PC-9 (cell line): Measurements from ENCODE around the gene FNIP1. TPM values are rescaled to one million over a fixed set of nuclear protein-coding genes. Genes with fewer than 3 reads are reported as not detected.
"Not testable (repeated sequence)": the region's sequence is repeated elsewhere in the genome, so short reads cannot be mapped to it uniquely, and the experiment has no call there.

Experiments
- BruUV-seq: library from RNA; stranded (reverse); fragments of 400-500 nt; replicated peaks from 2 replicates; lab custom pipeline; 2021; lab: Mats Ljungman, UMichigan
- CTCF ChIA-PET: fragments of 300-600 bp; sonication (Branson Sonifier 250); formaldehyde crosslinking; loops from one replicate; lab custom pipeline; 2022; ENCODE audit warnings: antibody characterized with exemption; lab: Charles Lee
- POLR2A ChIA-PET: fragments of 300-600 bp; sonication (Branson Sonifier 250); formaldehyde crosslinking; loops from one replicate; lab custom pipeline; 2022; ENCODE audit warnings: antibody characterized with exemption; ENCODE audit not compliant: unreplicated experiment; lab: Charles Lee
- DNase-seq, 2 experiments: peaks; one replicate each; pipeline versions ENCODE4 v3.0.0 to v3.0.0-alpha.2; 2015 to 2022; ENCODE audit warnings: mixed read lengths in 1 of 2
- H2AFZ ChIP-seq: fragments of 200-600 bp; sonication (generic); 2 replicates; pipeline ENCODE4 v1.8.1; 2017; ENCODE audit warnings: antibody characterized with exemption
- H3F3A ChIP-seq: fragments of 200-600 bp; sonication (generic); 2 replicates; pipeline ENCODE4 v1.8.1; 2017; ENCODE audit warnings: antibody characterized with exemption, mild to moderate bottlenecking, low read depth; ENCODE audit not compliant: insufficient read depth
- H3K27ac ChIP-seq: fragments of 200-600 bp; sonication (generic); 2 replicates; pipeline ENCODE4 v1.6.1; 2016; ENCODE audit warnings: mixed run types
- H3K27me3 ChIP-seq: fragments of 200-600 bp; sonication (generic); 2 replicates; pipeline ENCODE4 v1.6.1; 2016; ENCODE audit warnings: low read depth, mixed run types; ENCODE audit not compliant: insufficient read depth
- H3K36me3 ChIP-seq: fragments of 200-600 bp; sonication (generic); 2 replicates; pipeline ENCODE4 v1.6.1; 2016; ENCODE audit warnings: low read depth, mixed run types
- H3K4me1 ChIP-seq: fragments of 200-600 bp; sonication (generic); replicated peaks from 2 replicates; pipeline ENCODE4 v1.6.1; 2016; ENCODE audit warnings: mixed run types; ENCODE audit not compliant: insufficient read depth
- H3K4me2 ChIP-seq: fragments of 200-600 bp; sonication (generic); 2 replicates; pipeline ENCODE4 v1.6.1; 2017; ENCODE audit warnings: mixed run types
- H3K4me3 ChIP-seq: fragments of 200-600 bp; sonication (generic); 2 replicates; pipeline ENCODE4 v1.6.1; 2016; ENCODE audit warnings: mixed run types
- H3K79me2 ChIP-seq: fragments of 200-600 bp; sonication (generic); 2 replicates; pipeline ENCODE4 v1.6.1; 2017; ENCODE audit warnings: low read depth, mixed run types
- H3K9me2 ChIP-seq: fragments of 200-600 bp; sonication (generic); 2 replicates; pipeline ENCODE4 v1.8.1; 2017; ENCODE audit warnings: mild to moderate bottlenecking; ENCODE audit not compliant: insufficient read depth
- H3K9me3 ChIP-seq: fragments of 200-600 bp; sonication (generic); 2 replicates; pipeline ENCODE4 v1.8.1; 2016; ENCODE audit warnings: low read depth; ENCODE audit not compliant: insufficient read depth
- H4K20me1 ChIP-seq: fragments of 200-600 bp; sonication (generic); 2 replicates; pipeline ENCODE4 v1.8.1; 2017; ENCODE audit not compliant: insufficient read depth
- CTCF ChIP-seq: fragments of 200-600 bp; sonication (generic); conservative IDR thresholded peaks from 2 replicates; pipeline ENCODE4 v1.6.1; 2017; ENCODE audit warnings: mixed run types, antibody characterized with exemption, mild to moderate bottlenecking, moderate library complexity
- EZH2 ChIP-seq: fragments of 200-600 bp; sonication (generic); IDR thresholded peaks from 2 replicates; pipeline ENCODE4 v1.8.0; 2017; ENCODE audit warnings: antibody characterized with exemption, low read depth
- intact Hi-C: fragments of 100-400 bp; cut with micrococcal nuclease; formaldehyde crosslinking; loops from one replicate; pipeline ENCODE4 v1.10.0; 2022; ENCODE audit not compliant: unreplicated experiment
- total RNA-seq: library from RNA; stranded (reverse); gene quantifications from 2 replicates; pipeline ENCODE4 v1.2.3, GENCODE V29; 2021

The FNIP1 gene
- total RNA-seq, 1 experiment from 2014 or later = 23.5 TPM

GRCh38 chr5:131724089-131724488 lies 72.7 kb downstream of the FNIP1 start:
- H3K36me3 ChIP-seq, H3K9me2 ChIP-seq, H3K4me3 ChIP-seq, POLR2A ChIA-PET, intact Hi-C loops, H3K4me1 ChIP-seq, CTCF ChIA-PET, H2AFZ ChIP-seq, DNase-seq, H3F3A ChIP-seq, H3K4me2 ChIP-seq, H3K27ac ChIP-seq, H3K9me3 ChIP-seq, H4K20me1 ChIP-seq, H3K79me2 ChIP-seq, BruUV-seq, H3K27me3 ChIP-seq: not testable (repeated sequence)

GRCh38 chr5:131720714-131721113 lies 76.1 kb downstream of the FNIP1 start:
- TF ChIP-seq EZH2 (no peak), CTCF (no peak)
- Histone ChIP-seq H2AFZ (no peak overlapping the region), H3K4me2 (no peak overlapping the region), H3K4me3 (no peak overlapping the region), H3K79me2 (no peaks in the 10 kb centered on the region), H3K9me3 (no peaks in the 10 kb centered on the region), H3K27me3 (no peaks in the 10 kb centered on the region), H3K4me1 (no peaks in the 10 kb centered on the region), H4K20me1 (peaks cover 6% of the 10 kb centered on the region; the same call in 1 of the 2 replicates), H3K9me2 (no peaks in the 10 kb centered on the region), H3K36me3 (peaks cover 6% of the 10 kb centered on the region; the same call in 1 of the 2 replicates), H3K27ac (no peak overlapping the region), H3F3A (peaks cover 14% of the 10 kb centered on the region)
- intact Hi-C loops = no loop called here
- CTCF ChIA-PET = no interaction called here
- POLR2A ChIA-PET = interaction anchor here (0.5 kb wide), 1 partner anchor 79 kb away, joined by 3 read pairs; no protein-coding TSS in a partner anchor
- no TSS peak for BruUV-seq
- DNase-seq = no peak

GRCh38 chr5:131719564-131719963 lies 77.3 kb downstream of the FNIP1 start:
- no peak overlapping the region for H3K27ac ChIP-seq
- peaks cover 6% of the 10 kb centered on the region; the same call in 1 of the 2 replicates for H3K36me3 ChIP-seq
- no peaks in the 10 kb centered on the region for H3K79me2 ChIP-seq
- H3K9me2 ChIP-seq = no peaks in the 10 kb centered on the region
- H2AFZ ChIP-seq = no peak overlapping the region
- H3K9me3 ChIP-seq = no peaks in the 10 kb centered on the region
- H3F3A ChIP-seq = peaks cover 14% of the 10 kb centered on the region
- TF ChIP-seq EZH2 (no peak), CTCF (no peak)
- DNase-seq = no peak
- intact Hi-C loops = no loop called here
- POLR2A ChIA-PET = no interaction called here
- CTCF ChIA-PET = no interaction called here
- no peak overlapping the region for H3K4me3 ChIP-seq
- H3K4me2 ChIP-seq = no peak overlapping the region
- H3K27me3 ChIP-seq = no peaks in the 10 kb centered on the region
- BruUV-seq = no TSS peak
- peaks cover 6% of the 10 kb centered on the region; the same call in 1 of the 2 replicates for H4K20me1 ChIP-seq
- H3K4me1 ChIP-seq = no peaks in the 10 kb centered on the region

GRCh38 chr5:131718487-131719014 lies 78.3 kb downstream of the FNIP1 start:
- H3K79me2 ChIP-seq = no peaks in the 10 kb centered on the region
- H4K20me1 ChIP-seq = peaks cover 6% of the 10 kb centered on the region; the same call in 1 of the 2 replicates
- H3K36me3 ChIP-seq = peaks cover 6% of the 10 kb centered on the region; the same call in 1 of the 2 replicates
- H3F3A ChIP-seq = peaks cover 14% of the 10 kb centered on the region
- no peak overlapping the region for H3K4me3 ChIP-seq
- BruUV-seq = no TSS peak
- DNase-seq = no peak
- intact Hi-C loops = no loop called here
- ChIA-PET CTCF (no interaction called here), POLR2A (no interaction called here)
- no peak overlapping the region for H3K27ac ChIP-seq
- TF ChIP-seq EZH2 (no peak), CTCF (no peak)
- H3K4me1 ChIP-seq = no peaks in the 10 kb centered on the region
- H3K27me3 ChIP-seq = no peaks in the 10 kb centered on the region
- H3K4me2 ChIP-seq = no peak overlapping the region
- no peaks in the 10 kb centered on the region for H3K9me2 ChIP-seq
- no peak overlapping the region for H2AFZ ChIP-seq
- H3K9me3 ChIP-seq = no peaks in the 10 kb centered on the region

GRCh38 chr5:131717164-131717563 lies 79.7 kb downstream of the FNIP1 start:
- peaks cover 11% of the 10 kb centered on the region for H3F3A ChIP-seq
- BruUV-seq, CTCF ChIA-PET, H3K4me2 ChIP-seq, POLR2A ChIA-PET, DNase-seq, H3K79me2 ChIP-seq, H3K4me3 ChIP-seq, H3K9me2 ChIP-seq, H3K9me3 ChIP-seq, H4K20me1 ChIP-seq, H3K27ac ChIP-seq, H2AFZ ChIP-seq, intact Hi-C loops, H3K36me3 ChIP-seq, H3K27me3 ChIP-seq, H3K4me1 ChIP-seq: not testable (repeated sequence)
